Stimulated activated CD4-positive, alpha-beta T cell treated with anti-CD3 and anti-CD28 coated beads, Interleukin-15, amount 100 ng/mL, for 48 hours (primary cell): ENCODE results near the gene FAM241A.
"Not testable (repeated sequence)": the region's sequence is repeated elsewhere in the genome, so short reads cannot be mapped to it uniquely, and the experiment has no call there.

Source experiments
- DNase-seq, 2 donors: peaks; one replicate each; pipeline ENCODE4 v3.0.0-alpha.2; 2020; ENCODE audit warnings: low read depth in 2 of 2

Gene FAM241A

GRCh38 chr4:112145326-112145789, at the start of gene FAM241A:
TSS of gene FAM241A (plus strand) at chr4:112145454. CDS start at chr4:112145581, 127 bp downstream.
- peak; percentile 79 to 88 for DNase-seq

GRCh38 chr4:112098841-112099530, 46.3 kb upstream of the FAM241A start:
- no peak for DNase-seq

- no peak for DNase-seq
Measured at GRCh38 chr4:112099701-112100297, 45.5 kb upstream of the FAM241A start.

GRCh38 chr4:112102875-112103370, 42.3 kb upstream of the FAM241A start:
- DNase-seq, result no peak

- DNase-seq, result no peak
Measured at GRCh38 chr4:112105201-112105969, 39.9 kb upstream of the FAM241A start.

GRCh38 chr4:112109360-112110058, 35.7 kb upstream of the FAM241A start:
- DNase-seq, result no peak

GRCh38 chr4:112110059-112110425, 35.2 kb upstream of the FAM241A start:
- DNase-seq, result no peak

GRCh38 chr4:112111306-112111705, 33.9 kb upstream of the FAM241A start:
- DNase-seq, result no peak

- not testable (repeated sequence) for DNase-seq
Measured at GRCh38 chr4:112112095-112112494, 33.2 kb upstream of the FAM241A start.

- DNase-seq, result no peak
Measured at GRCh38 chr4:112112590-112113170, 32.6 kb upstream of the FAM241A start.

- DNase-seq, result no peak
Measured at GRCh38 chr4:112113864-112114263, 31.4 kb upstream of the FAM241A start.

GRCh38 chr4:112114452-112114851, 30.8 kb upstream of the FAM241A start:
- DNase-seq, result no peak

GRCh38 chr4:112118742-112119352, 26.4 kb upstream of the FAM241A start:
- DNase-seq, result no peak

GRCh38 chr4:112119353-112119783, 25.9 kb upstream of the FAM241A start:
- peak; percentile 0 to 2 for DNase-seq

- DNase-seq, result no peak
Measured at GRCh38 chr4:112120021-112120420, 25.2 kb upstream of the FAM241A start.

- DNase-seq, result no peak
Measured at GRCh38 chr4:112125416-112125815, 19.8 kb upstream of the FAM241A start.

- DNase-seq, result no peak
Measured at GRCh38 chr4:112127048-112127637, 18.1 kb upstream of the FAM241A start.

- DNase-seq, result no peak
Measured at GRCh38 chr4:112127803-112128202, 17.5 kb upstream of the FAM241A start.

GRCh38 chr4:112128452-112128851, 16.8 kb upstream of the FAM241A start:
- DNase-seq, result no peak

GRCh38 chr4:112130906-112131305, 14.3 kb upstream of the FAM241A start:
- no peak for DNase-seq

- no peak for DNase-seq
Measured at GRCh38 chr4:112136551-112136950, 8.7 kb upstream of the FAM241A start.
